ENCODE data around the gene OSBPL9. TPM values are rescaled to one million over a fixed set of nuclear protein-coding genes. Genes with fewer than 3 reads are reported as not detected.
A peak's percentile ranks its signal among the peaks of the same experiment; 100 is the strongest.

OSBPL9 gene
- total and polyA plus RNA-seq, 2 experiments from 2014 or later = 82.7 to 102 TPM

DNA sequence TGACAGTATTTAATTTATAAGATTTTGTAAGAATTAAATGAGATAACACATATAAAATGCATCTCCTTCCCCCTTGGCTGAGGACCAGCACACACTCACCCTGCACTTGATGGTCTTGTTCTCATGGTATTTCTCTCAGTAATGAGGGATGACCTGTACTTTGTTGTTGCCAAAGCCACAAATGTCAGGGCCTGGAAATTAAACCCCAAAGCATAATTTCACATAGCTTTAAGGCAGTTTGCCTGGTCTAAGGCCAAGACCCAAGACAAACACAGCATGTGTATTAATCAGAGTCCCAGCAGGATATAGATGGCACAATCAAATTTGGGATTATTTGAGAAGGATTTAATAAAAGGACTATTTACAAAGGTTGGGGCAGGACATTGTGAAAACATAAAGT lies 49.2 kb upstream of the OSBPL9 start (continued):
- TF ChIP-seq, protein P1, sequence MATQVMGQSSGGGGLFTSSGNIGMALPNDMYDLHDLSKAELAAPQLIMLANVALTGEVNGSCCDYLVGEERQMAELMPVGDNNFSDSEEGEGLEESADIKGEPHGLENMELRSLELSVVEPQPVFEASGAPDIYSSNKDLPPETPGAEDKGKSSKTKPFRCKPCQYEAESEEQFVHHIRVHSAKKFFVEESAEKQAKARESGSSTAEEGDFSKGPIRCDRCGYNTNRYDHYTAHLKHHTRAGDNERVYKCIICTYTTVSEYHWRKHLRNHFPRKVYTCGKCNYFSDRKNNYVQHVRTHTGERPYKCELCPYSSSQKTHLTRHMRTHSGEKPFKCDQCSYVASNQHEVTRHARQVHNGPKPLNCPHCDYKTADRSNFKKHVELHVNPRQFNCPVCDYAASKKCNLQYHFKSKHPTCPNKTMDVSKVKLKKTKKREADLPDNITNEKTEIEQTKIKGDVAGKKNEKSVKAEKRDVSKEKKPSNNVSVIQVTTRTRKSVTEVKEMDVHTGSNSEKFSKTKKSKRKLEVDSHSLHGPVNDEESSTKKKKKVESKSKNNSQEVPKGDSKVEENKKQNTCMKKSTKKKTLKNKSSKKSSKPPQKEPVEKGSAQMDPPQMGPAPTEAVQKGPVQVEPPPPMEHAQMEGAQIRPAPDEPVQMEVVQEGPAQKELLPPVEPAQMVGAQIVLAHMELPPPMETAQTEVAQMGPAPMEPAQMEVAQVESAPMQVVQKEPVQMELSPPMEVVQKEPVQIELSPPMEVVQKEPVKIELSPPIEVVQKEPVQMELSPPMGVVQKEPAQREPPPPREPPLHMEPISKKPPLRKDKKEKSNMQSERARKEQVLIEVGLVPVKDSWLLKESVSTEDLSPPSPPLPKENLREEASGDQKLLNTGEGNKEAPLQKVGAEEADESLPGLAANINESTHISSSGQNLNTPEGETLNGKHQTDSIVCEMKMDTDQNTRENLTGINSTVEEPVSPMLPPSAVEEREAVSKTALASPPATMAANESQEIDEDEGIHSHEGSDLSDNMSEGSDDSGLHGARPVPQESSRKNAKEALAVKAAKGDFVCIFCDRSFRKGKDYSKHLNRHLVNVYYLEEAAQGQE (IDR thresholded peaks at IDR 0.05; ENCODE audit: unreplicated experiment) = no peak
- TF ChIP-seq, protein P2, sequence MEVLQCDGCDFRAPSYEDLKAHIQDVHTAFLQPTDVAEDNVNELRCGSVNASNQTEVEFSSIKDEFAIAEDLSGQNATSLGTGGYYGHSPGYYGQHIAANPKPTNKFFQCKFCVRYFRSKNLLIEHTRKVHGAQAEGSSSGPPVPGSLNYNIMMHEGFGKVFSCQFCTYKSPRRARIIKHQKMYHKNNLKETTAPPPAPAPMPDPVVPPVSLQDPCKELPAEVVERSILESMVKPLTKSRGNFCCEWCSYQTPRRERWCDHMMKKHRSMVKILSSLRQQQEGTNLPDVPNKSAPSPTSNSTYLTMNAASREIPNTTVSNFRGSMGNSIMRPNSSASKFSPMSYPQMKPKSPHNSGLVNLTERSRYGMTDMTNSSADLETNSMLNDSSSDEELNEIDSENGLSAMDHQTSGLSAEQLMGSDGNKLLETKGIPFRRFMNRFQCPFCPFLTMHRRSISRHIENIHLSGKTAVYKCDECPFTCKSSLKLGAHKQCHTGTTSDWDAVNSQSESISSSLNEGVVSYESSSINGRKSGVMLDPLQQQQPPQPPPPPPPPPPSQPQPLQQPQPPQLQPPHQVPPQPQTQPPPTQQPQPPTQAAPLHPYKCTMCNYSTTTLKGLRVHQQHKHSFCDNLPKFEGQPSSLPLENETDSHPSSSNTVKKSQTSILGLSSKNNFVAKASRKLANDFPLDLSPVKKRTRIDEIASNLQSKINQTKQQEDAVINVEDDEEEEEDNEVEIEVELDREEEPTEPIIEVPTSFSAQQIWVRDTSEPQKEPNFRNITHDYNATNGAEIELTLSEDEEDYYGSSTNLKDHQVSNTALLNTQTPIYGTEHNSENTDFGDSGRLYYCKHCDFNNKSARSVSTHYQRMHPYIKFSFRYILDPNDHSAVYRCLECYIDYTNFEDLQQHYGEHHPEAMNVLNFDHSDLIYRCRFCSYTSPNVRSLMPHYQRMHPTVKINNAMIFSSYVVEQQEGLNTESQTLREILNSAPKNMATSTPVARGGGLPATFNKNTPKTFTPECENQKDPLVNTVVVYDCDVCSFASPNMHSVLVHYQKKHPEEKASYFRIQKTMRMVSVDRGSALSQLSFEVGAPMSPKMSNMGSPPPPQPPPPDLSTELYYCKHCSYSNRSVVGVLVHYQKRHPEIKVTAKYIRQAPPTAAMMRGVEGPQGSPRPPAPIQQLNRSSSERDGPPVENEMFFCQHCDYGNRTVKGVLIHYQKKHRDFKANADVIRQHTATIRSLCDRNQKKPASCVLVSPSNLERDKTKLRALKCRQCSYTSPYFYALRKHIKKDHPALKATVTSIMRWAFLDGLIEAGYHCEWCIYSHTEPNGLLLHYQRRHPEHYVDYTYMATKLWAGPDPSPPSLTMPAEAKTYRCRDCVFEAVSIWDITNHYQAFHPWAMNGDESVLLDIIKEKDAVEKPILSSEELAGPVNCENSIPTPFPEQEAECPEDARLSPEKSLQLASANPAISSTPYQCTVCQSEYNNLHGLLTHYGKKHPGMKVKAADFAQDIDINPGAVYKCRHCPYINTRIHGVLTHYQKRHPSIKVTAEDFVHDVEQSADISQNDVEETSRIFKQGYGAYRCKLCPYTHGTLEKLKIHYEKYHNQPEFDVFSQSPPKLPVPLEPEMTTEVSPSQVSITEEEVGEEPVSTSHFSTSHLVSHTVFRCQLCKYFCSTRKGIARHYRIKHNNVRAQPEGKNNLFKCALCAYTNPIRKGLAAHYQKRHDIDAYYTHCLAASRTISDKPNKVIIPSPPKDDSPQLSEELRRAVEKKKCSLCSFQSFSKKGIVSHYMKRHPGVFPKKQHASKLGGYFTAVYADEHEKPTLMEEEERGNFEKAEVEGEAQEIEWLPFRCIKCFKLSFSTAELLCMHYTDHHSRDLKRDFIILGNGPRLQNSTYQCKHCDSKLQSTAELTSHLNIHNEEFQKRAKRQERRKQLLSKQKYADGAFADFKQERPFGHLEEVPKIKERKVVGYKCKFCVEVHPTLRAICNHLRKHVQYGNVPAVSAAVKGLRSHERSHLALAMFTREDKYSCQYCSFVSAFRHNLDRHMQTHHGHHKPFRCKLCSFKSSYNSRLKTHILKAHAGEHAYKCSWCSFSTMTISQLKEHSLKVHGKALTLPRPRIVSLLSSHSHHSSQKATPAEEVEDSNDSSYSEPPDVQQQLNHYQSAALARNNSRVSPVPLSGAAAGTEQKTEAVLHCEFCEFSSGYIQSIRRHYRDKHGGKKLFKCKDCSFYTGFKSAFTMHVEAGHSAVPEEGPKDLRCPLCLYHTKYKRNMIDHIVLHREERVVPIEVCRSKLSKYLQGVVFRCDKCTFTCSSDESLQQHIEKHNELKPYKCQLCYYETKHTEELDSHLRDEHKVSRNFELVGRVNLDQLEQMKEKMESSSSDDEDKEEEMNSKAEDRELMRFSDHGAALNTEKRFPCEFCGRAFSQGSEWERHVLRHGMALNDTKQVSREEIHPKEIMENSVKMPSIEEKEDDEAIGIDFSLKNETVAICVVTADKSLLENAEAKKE (CRISPR knock-in tag; IDR thresholded peaks at IDR 0.05) = no peak
- no peak for TF ChIP-seq POLR2AphosphoS5 (IDR thresholded peaks at IDR 0.05; ENCODE audit: low read depth)

DNA sequence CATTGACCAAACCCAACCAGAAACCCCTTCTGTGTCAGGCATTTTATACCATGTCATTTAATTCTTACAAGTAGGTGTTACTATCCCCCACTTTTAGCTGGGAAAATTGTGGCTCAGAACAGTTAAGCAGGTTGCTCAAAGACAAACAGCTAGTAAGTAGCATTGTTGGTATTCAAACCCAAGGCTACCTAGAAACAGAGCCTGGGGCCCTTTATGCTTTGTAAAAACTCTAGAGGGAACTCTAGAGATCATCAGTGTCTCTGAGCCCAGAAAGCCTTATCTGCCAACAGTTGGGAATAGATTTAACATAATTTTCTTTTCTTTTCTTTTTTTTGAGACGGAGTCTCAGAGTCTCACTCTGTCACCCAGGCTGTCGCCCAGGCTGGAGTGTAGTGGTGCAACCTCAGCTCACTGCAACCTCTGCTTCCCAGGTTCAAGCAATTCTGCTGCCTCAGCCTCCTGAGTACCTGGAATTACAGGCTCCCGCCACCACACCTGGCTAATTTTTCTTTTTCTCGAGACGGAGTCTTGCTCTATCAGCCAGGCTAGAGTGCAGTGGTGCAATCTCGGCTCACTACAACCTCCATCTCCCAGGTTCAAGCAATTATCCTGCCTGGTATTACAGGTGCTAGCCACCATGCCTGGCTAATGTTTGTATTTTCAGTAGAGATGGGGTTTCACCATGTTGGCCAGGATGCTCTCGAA lies 48.5 kb upstream of the OSBPL9 start:
- no peaks in the 10 kb centered on the region for H4K20me1 ChIP-seq (replicated peaks; ENCODE audit: insufficient read depth)
- H3K4me3 ChIP-seq = no peak overlapping the region
- no peaks in the 10 kb centered on the region for H3F3A ChIP-seq (replicated peaks; ENCODE audit: low read depth)
- H3K36me3 Mint-ChIP-seq (ENCODE audit: low read depth) = no peaks in the 10 kb centered on the region
- H3K4me2 ChIP-seq = no peak overlapping the region
- H2AFZ ChIP-seq = peak overlapping the region; percentile 87; the same call in 1 of the 2 replicates
- no peak for ATAC-seq
- H3K27ac Mint-ChIP-seq = no peak overlapping the region
- H3K9me3 Mint-ChIP-seq = no peaks in the 10 kb centered on the region
- no peak for DNase-seq (ENCODE audit: low spot score)
- no peaks in the 10 kb centered on the region for H3K9me2 ChIP-seq (ENCODE audit: insufficient read depth)
- H3K4me3 Mint-ChIP-seq = no peak overlapping the region
- no peak overlapping the region for H3K27ac ChIP-seq (ENCODE audit: low read depth)
- no peaks in the 10 kb centered on the region for H3K36me3 ChIP-seq (ENCODE audit: insufficient read depth)
- no peaks in the 10 kb centered on the region for H3K27me3 ChIP-seq (ENCODE audit: insufficient read depth)
- H3K4me1 Mint-ChIP-seq = peaks cover 17% of the 10 kb centered on the region
- H3K79me2 ChIP-seq (replicated peaks; ENCODE audit: insufficient read depth) = no peaks in the 10 kb centered on the region
- H3K27me3 Mint-ChIP-seq (ENCODE audit: insufficient read depth, low read depth, poor library complexity) = no peaks in the 10 kb centered on the region
- H3K4me1 ChIP-seq (ENCODE audit: insufficient read depth) = peaks cover 13% of the 10 kb centered on the region
- TF ChIP-seq JUNB (IDR thresholded peaks at IDR 0.05; ENCODE audit: unreplicated experiment) (no peak), EZH2phosphoT487 (IDR thresholded peaks at IDR 0.05; ENCODE audit: unreplicated experiment) (no peak), STAT1 (IDR thresholded peaks at IDR 0.05; ENCODE audit: unreplicated experiment) (no peak), CREB1 (CRISPR knock-in tag; IDR thresholded peaks at IDR 0.05; ENCODE audit: low read depth) (no peak), POLR2AphosphoS5 (IDR thresholded peaks at IDR 0.05; ENCODE audit: low read depth) (no peak), EZH2 (IDR thresholded peaks at IDR 0.05; ENCODE audit: low read depth, unreplicated experiment) (no peak), ZNF331 (CRISPR knock-in tag; IDR thresholded peaks at IDR 0.05; ENCODE audit: low read depth) (no peak)
- TF ChIP-seq, protein P3, sequence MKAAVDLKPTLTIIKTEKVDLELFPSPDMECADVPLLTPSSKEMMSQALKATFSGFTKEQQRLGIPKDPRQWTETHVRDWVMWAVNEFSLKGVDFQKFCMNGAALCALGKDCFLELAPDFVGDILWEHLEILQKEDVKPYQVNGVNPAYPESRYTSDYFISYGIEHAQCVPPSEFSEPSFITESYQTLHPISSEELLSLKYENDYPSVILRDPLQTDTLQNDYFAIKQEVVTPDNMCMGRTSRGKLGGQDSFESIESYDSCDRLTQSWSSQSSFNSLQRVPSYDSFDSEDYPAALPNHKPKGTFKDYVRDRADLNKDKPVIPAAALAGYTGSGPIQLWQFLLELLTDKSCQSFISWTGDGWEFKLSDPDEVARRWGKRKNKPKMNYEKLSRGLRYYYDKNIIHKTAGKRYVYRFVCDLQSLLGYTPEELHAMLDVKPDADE (IDR thresholded peaks at IDR 0.05) = no peak
